Measurements from ENCODE around the gene PROM2. TPM values are rescaled to one million over a fixed set of nuclear protein-coding genes. Genes with fewer than 3 reads are reported as not detected.
A peak's percentile ranks its signal among the peaks of the same experiment; 100 is the strongest.

Gene PROM2
- total and polyA plus RNA-seq, 2 experiments from 2014 or later: 2.1 to 2.2 TPM

DNA sequence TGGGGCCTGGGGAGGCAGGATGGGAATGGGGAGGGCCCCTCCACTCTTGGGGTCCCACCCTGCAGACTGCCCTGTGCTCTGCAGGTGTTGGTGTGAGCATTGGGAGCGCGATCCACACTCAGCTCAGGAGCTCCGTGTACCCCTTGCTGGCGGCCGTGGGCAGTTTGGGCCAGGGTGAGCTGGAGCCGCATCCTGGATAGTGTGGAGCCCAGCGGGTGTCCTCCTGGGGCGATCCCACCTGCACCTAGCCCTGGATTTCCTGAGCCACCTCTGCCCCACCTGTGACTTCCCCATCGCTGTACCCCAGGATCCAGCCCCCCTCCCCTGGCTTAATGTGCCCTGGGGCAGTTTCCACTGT lies 2.6 kb downstream of the PROM2 start (continued):
- TF ChIP-seq, protein P1, sequence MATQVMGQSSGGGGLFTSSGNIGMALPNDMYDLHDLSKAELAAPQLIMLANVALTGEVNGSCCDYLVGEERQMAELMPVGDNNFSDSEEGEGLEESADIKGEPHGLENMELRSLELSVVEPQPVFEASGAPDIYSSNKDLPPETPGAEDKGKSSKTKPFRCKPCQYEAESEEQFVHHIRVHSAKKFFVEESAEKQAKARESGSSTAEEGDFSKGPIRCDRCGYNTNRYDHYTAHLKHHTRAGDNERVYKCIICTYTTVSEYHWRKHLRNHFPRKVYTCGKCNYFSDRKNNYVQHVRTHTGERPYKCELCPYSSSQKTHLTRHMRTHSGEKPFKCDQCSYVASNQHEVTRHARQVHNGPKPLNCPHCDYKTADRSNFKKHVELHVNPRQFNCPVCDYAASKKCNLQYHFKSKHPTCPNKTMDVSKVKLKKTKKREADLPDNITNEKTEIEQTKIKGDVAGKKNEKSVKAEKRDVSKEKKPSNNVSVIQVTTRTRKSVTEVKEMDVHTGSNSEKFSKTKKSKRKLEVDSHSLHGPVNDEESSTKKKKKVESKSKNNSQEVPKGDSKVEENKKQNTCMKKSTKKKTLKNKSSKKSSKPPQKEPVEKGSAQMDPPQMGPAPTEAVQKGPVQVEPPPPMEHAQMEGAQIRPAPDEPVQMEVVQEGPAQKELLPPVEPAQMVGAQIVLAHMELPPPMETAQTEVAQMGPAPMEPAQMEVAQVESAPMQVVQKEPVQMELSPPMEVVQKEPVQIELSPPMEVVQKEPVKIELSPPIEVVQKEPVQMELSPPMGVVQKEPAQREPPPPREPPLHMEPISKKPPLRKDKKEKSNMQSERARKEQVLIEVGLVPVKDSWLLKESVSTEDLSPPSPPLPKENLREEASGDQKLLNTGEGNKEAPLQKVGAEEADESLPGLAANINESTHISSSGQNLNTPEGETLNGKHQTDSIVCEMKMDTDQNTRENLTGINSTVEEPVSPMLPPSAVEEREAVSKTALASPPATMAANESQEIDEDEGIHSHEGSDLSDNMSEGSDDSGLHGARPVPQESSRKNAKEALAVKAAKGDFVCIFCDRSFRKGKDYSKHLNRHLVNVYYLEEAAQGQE (IDR thresholded peaks at IDR 0.05; ENCODE audit: unreplicated experiment): no peak

DNA sequence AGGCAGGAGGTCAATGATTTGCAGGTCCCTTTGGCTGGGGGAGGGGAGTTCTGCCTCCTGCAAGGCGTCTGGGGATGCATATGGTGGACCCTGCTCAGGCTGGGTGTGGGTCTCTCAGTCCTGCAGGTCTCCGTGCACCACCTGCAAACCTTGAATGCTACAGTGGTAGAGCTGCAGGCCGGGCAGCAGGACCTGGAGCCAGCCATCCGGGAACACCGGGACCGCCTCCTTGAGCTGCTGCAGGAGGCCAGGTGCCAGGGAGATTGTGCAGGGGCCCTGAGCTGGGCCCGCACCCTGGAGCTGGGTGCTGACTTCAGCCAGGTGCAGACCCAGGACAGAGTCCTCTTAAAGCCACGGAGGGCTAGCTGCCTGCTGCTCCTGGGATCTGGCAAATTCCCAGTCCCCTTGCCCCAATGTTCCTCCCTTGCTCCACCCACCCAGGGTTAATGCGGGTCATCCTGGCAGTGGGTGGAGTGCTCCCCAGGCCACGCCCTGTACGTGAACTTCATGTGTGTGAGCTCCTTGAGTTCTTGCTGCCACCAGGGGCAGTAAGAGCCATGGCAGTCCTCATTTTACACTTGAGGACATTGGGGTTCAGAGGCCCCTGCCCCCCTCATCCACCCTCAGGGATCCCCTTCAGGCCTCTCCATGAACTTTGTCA lies 3.1 kb downstream of the PROM2 start:
- Histone ChIP-seq H3K4me1 (ENCODE audit: insufficient read depth) (peaks cover 8% of the 10 kb centered on the region), H3K9me2 (ENCODE audit: insufficient read depth) (no peaks in the 10 kb centered on the region), H3K4me3 (no peak overlapping the region), H3K27me3 (ENCODE audit: insufficient read depth) (no peaks in the 10 kb centered on the region), H2AFZ (0 out of 2 replicates have a peak overlapping the region, but pooled peaks have one; percentile 28), H3K79me2 (replicated peaks; ENCODE audit: insufficient read depth) (no peaks in the 10 kb centered on the region), H3F3A (replicated peaks; ENCODE audit: low read depth) (no peaks in the 10 kb centered on the region), H3K27ac (ENCODE audit: low read depth) (no peak overlapping the region), H3K4me2 (no peak overlapping the region), H4K20me1 (replicated peaks; ENCODE audit: insufficient read depth) (no peaks in the 10 kb centered on the region), H3K36me3 (ENCODE audit: insufficient read depth) (no peaks in the 10 kb centered on the region)
- ATAC-seq (peak; percentile 59), DNase-seq (ENCODE audit: low spot score) (peak; percentile 65)
- peaks cover 31% of the 10 kb centered on the region; the same call in 2 of the 3 replicates for H3K4me1 Mint-ChIP-seq
- peaks cover 17% of the 10 kb centered on the region for H3K27me3 Mint-ChIP-seq (ENCODE audit: insufficient read depth, low read depth, poor library complexity)
- no peaks in the 10 kb centered on the region for H3K36me3 Mint-ChIP-seq (ENCODE audit: low read depth)
- no peak overlapping the region for H3K4me3 Mint-ChIP-seq
- no peaks in the 10 kb centered on the region for H3K9me3 Mint-ChIP-seq
- H3K27ac Mint-ChIP-seq: no peak overlapping the region
- TF ChIP-seq, protein P2, sequence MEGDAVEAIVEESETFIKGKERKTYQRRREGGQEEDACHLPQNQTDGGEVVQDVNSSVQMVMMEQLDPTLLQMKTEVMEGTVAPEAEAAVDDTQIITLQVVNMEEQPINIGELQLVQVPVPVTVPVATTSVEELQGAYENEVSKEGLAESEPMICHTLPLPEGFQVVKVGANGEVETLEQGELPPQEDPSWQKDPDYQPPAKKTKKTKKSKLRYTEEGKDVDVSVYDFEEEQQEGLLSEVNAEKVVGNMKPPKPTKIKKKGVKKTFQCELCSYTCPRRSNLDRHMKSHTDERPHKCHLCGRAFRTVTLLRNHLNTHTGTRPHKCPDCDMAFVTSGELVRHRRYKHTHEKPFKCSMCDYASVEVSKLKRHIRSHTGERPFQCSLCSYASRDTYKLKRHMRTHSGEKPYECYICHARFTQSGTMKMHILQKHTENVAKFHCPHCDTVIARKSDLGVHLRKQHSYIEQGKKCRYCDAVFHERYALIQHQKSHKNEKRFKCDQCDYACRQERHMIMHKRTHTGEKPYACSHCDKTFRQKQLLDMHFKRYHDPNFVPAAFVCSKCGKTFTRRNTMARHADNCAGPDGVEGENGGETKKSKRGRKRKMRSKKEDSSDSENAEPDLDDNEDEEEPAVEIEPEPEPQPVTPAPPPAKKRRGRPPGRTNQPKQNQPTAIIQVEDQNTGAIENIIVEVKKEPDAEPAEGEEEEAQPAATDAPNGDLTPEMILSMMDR (conservative IDR thresholded peaks at IDR 0.05; ENCODE audit: low read depth in 2 of 2): peak; percentile 23 to 30; a peak in 2 of 4 replicates
- no peak for TF ChIP-seq EZH2 (IDR thresholded peaks at IDR 0.05; ENCODE audit: low read depth, unreplicated experiment)

DNA sequence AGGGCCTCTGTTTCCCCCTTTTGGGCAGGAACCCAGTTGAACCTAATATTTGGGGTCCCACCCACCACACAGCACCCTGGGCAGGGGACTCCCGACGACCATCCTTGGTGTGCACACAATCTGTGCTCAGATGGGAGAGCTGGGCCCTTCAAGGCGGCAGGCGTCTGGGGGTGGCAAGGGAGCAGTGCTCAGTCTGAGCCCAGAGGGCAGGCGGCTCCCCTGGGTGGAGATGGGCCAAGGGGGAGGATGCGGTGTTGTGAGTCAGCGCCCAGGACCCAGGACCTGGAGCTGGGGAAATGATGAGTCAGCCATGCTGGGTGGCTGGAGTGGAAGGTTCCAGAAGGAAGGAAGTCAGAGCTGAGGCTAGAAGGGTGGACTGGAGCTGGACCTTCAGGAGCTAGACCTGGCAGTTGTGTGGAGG lies 3.8 kb downstream of the PROM2 start:
- H3K27me3 Mint-ChIP-seq (ENCODE audit: insufficient read depth, low read depth, poor library complexity): peaks cover 16% of the 10 kb centered on the region
- Histone ChIP-seq H3F3A (replicated peaks; ENCODE audit: low read depth) (no peaks in the 10 kb centered on the region), H3K27ac (ENCODE audit: low read depth) (no peak overlapping the region), H3K4me3 (no peak overlapping the region), H3K9me2 (ENCODE audit: insufficient read depth) (no peaks in the 10 kb centered on the region), H3K4me2 (no peak overlapping the region), H3K36me3 (ENCODE audit: insufficient read depth) (no peaks in the 10 kb centered on the region), H3K4me1 (ENCODE audit: insufficient read depth) (peaks cover 8% of the 10 kb centered on the region), H4K20me1 (replicated peaks; ENCODE audit: insufficient read depth) (no peaks in the 10 kb centered on the region), H3K79me2 (replicated peaks; ENCODE audit: insufficient read depth) (no peaks in the 10 kb centered on the region), H3K27me3 (ENCODE audit: insufficient read depth) (no peaks in the 10 kb centered on the region), H2AFZ (no peak overlapping the region)
- no peaks in the 10 kb centered on the region for H3K36me3 Mint-ChIP-seq (ENCODE audit: low read depth)
- peaks cover 31% of the 10 kb centered on the region; the same call in 2 of the 3 replicates for H3K4me1 Mint-ChIP-seq
- no peak overlapping the region for H3K4me3 Mint-ChIP-seq
- no peak for DNase-seq (ENCODE audit: low spot score)
- no peaks in the 10 kb centered on the region for H3K9me3 Mint-ChIP-seq
- no peak for ATAC-seq
- H3K27ac Mint-ChIP-seq: no peak overlapping the region
- TF ChIP-seq CREB1 (CRISPR knock-in tag; IDR thresholded peaks at IDR 0.05; ENCODE audit: low read depth) (no peak), JUNB (IDR thresholded peaks at IDR 0.05; ENCODE audit: unreplicated experiment) (no peak), STAT1 (IDR thresholded peaks at IDR 0.05; ENCODE audit: unreplicated experiment) (no peak)
- TF ChIP-seq, protein P1 (IDR thresholded peaks at IDR 0.05; ENCODE audit: unreplicated experiment): no peak

All from GM23338 (cell line).